Gastrocnemius medialis (tissue), 4 donors: ENCODE data around the gene CD1B.

ENCODE experiments used
- POLR2A ChIP-seq, 2 donors: fragments of 450-650 bp; IDR thresholded peaks; one replicate each; pipeline ENCODE4 v1.6.1; 2017; ENCODE audit warnings: antibody characterized with exemption in 2 of 2, mild to moderate bottlenecking in 2 of 2, moderate library complexity in 2 of 2
- TF ChIP-seq, protein P1 (sequence below), 5 experiments: fragments of 450-650 bp in 3 of 5; fragments of 200-600 bp in 2 of 5; sonication (generic) in 2 of 5; IDR thresholded peaks in 4 of 5; conservative IDR thresholded peaks in 1 of 5; 1 replicate in 4 of 5; 2 replicates in 1 of 5; pipeline ENCODE4 v1.5.1; 2016 to 2019; ENCODE audit warnings: antibody characterized with exemption in 5 of 5, mild to moderate bottlenecking in 3 of 5, moderate library complexity in 3 of 5

GRCh38 chr1:158329733-158330132 lies 1.6 kb downstream of the CD1B start:
- TF ChIP-seq, protein P1, sequence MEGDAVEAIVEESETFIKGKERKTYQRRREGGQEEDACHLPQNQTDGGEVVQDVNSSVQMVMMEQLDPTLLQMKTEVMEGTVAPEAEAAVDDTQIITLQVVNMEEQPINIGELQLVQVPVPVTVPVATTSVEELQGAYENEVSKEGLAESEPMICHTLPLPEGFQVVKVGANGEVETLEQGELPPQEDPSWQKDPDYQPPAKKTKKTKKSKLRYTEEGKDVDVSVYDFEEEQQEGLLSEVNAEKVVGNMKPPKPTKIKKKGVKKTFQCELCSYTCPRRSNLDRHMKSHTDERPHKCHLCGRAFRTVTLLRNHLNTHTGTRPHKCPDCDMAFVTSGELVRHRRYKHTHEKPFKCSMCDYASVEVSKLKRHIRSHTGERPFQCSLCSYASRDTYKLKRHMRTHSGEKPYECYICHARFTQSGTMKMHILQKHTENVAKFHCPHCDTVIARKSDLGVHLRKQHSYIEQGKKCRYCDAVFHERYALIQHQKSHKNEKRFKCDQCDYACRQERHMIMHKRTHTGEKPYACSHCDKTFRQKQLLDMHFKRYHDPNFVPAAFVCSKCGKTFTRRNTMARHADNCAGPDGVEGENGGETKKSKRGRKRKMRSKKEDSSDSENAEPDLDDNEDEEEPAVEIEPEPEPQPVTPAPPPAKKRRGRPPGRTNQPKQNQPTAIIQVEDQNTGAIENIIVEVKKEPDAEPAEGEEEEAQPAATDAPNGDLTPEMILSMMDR (IDR thresholded peaks at IDR 0.05 in 4 of 5, conservative IDR thresholded peaks at IDR 0.05 in 1 of 5) = no peak
- no peak for TF ChIP-seq POLR2A (IDR thresholded peaks at IDR 0.05)
